ENCODE measurements around the gene LETM1.

LETM1 gene

GRCh38 chr4:1856071-1856942 lies at the start of gene LETM1:
LETM1 (minus strand) TSS chr4:1856156; CDS start chr4:1855950, 206 bp downstream.
- DNase-seq (ENCODE audit: low read depth), result peak; percentile 98
- peak within 1 kb of the TSS; percentile 80 for H3K4me3 ChIP-seq (ENCODE audit: low read depth, low read length)
- TF ChIP-seq CTCF (IDR thresholded peaks at IDR 0.05; ENCODE audit: insufficient read depth, low read depth, low read length, missing control alignments), result peak; percentile 21

GRCh38 chr4:1904042-1904441 lies 48.1 kb upstream of the LETM1 start:
- TF ChIP-seq CTCF (IDR thresholded peaks at IDR 0.05; ENCODE audit: insufficient read depth, low read depth, low read length, missing control alignments), result no peak
- no peak for DNase-seq (ENCODE audit: low read depth)
- no peak overlapping the region for H3K4me3 ChIP-seq (ENCODE audit: low read depth, low read length)

GRCh38 chr4:1903035-1903434 lies 47.1 kb upstream of the LETM1 start:
- no peak overlapping the region for H3K4me3 ChIP-seq (ENCODE audit: low read depth, low read length)
- no peak for DNase-seq (ENCODE audit: low read depth)
- TF ChIP-seq CTCF (IDR thresholded peaks at IDR 0.05; ENCODE audit: insufficient read depth, low read depth, low read length, missing control alignments), result no peak

GRCh38 chr4:1902243-1902642 lies 46.3 kb upstream of the LETM1 start:
- H3K4me3 ChIP-seq (ENCODE audit: low read depth, low read length), result no peak overlapping the region
- no peak for DNase-seq (ENCODE audit: low read depth)
- TF ChIP-seq CTCF (IDR thresholded peaks at IDR 0.05; ENCODE audit: insufficient read depth, low read depth, low read length, missing control alignments), result no peak

- H3K4me3 ChIP-seq (ENCODE audit: low read depth, low read length), result no peak overlapping the region
- no peak for DNase-seq (ENCODE audit: low read depth)
- TF ChIP-seq CTCF (IDR thresholded peaks at IDR 0.05; ENCODE audit: insufficient read depth, low read depth, low read length, missing control alignments), result no peak
These were observed 45.2 kb upstream of the LETM1 start for GRCh38 chr4:1901127-1901526.

- H3K4me3 ChIP-seq (ENCODE audit: low read depth, low read length), result no peak overlapping the region
- no peak for DNase-seq (ENCODE audit: low read depth)
- TF ChIP-seq CTCF (IDR thresholded peaks at IDR 0.05; ENCODE audit: insufficient read depth, low read depth, low read length, missing control alignments), result no peak
These were observed 44.7 kb upstream of the LETM1 start for GRCh38 chr4:1900624-1901023.

- no peak for TF ChIP-seq CTCF (IDR thresholded peaks at IDR 0.05; ENCODE audit: insufficient read depth, low read depth, low read length, missing control alignments)
- H3K4me3 ChIP-seq (ENCODE audit: low read depth, low read length), result no peak overlapping the region
- DNase-seq (ENCODE audit: low read depth), result no peak
These were observed 44.1 kb upstream of the LETM1 start for GRCh38 chr4:1900087-1900433.
